COLO668 (cell line): ENCODE results near the gene MYLK4.

Source experiments
- DNase-seq: peaks from one replicate; lab custom pipeline; 2025; ENCODE audit not compliant: unreplicated experiment; lab: John Stamatoyannopoulos, UW

The MYLK4 gene

DNA sequence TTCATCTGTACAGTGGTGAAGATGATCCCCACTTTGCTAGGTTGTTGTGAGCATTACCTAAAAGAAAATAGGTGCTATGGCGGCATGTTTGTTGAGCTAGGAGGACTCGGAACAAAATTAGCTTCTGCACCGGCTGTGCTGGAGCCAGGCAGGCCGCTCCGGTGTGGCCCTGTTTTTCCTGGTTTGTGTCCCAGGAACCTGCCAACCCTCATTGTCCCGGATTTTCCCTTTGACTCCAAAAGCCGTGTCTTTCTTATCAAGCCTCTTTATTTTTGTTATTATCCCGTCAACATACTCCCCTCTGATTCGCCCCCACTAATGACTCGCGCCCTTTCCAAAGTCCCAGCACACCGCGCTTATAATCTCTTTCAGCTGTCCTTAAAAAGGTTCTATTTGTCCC is 117.0 kb downstream of the MYLK4 start:
- DNase-seq, result no peak

DNA sequence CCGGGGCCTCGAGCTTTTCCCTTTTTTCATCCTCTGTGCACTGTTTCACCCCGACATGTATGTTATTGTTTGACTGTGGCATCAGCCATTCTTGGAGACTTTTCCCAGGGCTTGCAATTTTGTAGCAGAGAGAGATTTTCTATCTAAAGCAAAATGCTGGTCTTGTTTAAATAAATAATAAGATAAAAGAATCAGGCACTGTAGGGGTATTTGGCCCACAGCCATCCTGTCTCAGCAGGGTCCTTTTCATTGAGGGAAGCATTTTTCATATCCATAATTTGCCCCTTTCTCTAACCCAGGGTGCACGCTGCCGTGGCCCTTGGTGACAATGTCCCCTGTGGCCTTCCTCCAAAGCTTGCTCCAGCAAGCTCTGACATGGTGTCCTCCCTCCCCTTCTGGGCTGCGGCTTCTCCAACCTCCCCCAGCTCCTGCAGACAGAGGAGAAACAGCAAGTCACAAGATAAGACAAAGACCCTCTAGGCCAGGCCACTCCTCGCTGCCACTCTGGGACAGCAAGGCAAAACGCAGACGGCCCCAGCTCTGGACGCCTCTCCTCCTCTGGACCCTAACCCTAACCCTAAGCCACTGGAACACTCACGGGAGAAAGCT is 117.6 kb downstream of the MYLK4 start:
- DNase-seq, result no peak

DNA sequence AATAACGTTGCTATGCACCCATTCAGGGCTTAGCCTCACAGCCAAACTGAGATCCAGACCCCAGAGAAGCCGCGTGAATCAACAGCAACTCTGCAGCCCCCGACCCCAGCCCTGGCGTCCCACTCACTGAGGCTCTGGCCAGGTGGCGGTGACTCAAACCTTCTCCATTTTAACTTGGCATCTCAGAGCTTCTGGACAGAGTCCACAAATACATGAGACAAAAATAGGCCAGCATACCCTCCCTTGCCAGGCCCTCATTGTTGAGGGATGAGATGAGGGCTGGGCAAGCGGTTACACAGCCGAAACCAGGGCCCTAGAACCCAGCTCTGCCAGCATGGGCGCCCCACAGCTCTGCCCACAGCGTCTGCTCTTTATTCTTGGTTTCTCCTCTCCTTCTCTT is 118.4 kb downstream of the MYLK4 start:
- no peak for DNase-seq

DNA sequence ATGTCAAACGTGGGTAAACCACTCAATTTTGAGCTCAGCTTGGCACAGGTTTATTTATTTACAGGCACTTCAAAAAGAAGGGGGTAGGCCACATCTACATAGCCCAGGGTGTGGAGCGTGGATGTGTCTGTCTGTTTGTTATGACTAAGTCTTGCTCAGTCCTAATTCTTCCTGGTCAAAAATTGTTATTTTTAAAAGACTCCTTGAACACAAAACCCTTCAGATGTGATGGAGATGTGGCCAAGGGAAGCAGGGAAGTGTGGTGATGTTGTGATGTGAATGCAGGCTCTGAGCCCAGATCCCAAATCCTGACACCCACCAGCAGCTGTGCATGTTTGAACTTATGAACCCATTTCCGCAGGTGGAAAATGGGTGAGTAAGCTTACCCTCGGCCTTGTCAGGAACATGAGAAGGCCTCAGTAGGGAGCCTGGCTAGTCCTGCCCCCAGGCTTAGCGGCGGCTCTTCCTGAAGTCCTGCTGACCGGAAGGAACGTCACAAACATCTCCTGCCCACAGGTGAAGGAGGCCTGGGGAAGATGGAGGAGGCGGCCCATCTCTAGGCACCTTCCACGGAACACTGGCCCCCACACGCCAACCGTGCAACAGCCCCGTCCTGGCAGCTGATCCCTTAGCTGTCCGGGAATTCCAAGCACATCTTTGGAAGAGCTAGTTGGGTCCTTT is 119.7 kb downstream of the MYLK4 start:
- DNase-seq, result no peak

DNA sequence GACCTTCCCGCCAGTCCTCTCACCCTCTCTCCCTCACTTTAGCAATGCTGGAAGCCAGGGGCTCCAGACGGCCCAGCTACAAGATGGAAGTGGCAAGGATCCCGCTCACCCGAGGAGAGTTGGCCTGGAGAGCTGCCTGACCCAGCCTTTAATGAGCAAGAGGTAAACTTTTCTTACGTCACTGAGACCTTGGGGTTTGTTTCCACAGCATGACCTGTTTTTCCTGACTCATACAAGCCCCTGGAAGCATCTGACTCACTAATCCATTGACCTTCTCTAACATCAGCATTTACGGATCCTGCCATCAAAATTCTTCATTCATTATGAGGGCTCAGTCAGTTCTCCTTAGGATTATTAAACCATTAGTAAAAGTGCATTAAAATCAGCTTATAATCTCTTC is 120.4 kb downstream of the MYLK4 start:
- no peak for DNase-seq

DNA sequence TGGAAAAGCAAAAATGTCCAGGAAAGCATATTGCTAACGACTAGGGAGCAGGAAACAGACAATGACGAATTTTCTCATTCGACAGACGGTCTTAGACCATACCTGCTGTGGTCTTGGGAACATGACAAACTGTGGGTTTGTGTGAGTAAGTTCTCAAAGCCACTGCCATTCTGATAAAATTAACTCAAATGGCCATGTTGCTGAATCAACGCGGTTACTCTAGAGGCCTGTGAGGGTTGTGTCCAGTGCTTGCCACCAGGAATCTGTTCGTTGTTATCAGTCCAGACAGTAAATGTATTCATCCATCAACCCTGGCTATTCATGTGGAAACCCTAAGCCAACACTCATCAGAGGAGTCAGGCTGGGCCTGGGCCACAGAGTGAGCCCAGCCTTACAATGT is 124.3 kb downstream of the MYLK4 start:
- no peak for DNase-seq

DNA sequence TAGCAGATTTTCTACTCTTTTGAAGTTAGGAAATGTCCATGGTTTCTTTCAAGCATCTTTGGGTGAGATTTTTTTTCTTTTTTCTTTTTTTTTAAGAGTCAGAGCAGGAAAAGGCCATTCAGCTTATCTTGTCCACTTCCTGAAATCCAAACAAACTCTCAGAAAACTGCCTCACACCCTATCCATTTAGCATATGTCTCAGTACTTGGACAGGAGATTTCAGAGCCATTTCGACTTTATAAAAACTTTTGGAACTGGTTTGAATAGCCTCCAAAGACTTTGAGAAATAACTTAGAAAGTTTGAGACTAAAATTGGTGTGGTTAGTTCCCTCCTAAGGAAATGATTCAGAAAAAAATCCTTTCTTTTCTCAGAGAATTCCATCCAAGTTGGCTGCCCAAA is 125.1 kb downstream of the MYLK4 start:
- DNase-seq, result no peak

DNA sequence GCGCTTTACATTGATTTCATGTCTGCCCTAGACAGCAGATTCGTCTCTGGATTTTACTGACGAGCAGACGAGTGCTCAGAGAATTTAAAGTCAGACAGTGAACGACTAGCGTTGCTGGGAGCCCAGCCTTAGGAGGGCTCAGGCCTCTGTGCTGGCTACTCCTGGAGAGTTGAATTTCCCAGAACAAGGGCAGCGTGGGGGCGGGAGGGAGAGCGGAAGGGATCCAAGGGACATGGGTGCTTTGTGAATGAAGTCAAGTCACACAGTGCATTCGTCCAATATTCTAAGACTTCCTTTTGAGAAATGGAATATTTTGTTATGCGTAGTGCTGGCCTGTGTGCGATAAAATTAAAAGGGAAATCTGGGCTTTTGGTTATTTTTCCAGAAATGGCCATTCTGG is 126.5 kb downstream of the MYLK4 start:
- no peak for DNase-seq

DNA sequence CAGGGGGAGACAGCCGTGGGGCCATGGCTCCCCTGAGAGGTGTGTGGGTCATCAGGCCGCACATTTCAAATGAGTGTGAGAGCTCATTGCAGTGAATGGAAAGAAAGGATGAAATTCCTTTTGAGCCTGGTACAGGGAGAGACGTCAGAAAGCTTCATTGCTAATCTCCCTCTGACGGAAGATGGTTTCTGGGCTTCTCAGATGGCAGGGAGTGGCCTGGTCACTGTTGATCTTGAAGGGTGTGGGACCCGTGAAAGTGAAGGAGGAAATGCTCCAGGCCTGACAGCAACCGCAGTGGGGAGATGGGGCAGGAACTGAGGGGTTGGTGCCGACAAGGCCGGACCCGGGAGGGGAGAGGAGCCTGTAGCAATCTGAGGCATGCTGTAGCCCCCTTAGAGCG is 127.4 kb downstream of the MYLK4 start:
- DNase-seq, result no peak

DNA sequence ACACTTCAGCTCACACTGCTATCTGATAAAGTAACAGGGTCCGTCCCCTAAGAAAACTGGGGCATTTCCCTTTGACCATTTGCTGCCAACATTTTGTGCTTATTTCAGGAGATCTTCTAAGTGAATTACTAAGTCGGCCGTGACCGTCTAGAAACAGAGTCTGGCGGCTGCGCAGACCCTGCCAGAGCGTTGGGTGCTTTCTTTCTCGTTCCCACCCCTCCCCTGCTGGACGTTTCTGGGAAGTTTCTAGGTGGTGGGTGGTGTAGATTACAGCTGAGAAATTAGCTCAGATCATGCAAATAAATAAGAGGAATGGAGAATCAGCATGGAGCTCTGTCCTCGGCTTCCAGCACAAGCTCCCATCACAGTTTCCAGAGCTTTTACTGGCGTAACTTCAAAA is 128.1 kb downstream of the MYLK4 start:
- DNase-seq, result no peak

DNA sequence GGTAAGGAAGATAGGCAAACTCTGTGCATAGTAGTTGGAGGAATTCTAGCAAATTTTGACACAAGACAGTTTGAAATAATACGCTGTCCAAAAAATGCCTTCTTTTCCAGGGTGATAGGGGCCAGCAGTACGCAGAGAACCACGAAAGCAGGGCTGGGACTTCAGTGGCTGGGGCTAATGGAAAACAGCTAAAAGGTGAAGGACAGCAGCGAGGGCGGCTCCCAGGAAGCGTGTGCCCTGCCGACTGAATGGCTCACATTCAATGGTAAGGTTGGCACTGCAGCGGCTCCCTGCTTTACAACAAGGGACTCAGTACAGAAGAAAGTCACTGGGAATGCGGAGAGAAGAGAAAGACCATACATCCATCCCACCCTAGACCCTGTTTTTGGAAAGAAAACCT is 131.1 kb downstream of the MYLK4 start:
- no peak for DNase-seq

DNA sequence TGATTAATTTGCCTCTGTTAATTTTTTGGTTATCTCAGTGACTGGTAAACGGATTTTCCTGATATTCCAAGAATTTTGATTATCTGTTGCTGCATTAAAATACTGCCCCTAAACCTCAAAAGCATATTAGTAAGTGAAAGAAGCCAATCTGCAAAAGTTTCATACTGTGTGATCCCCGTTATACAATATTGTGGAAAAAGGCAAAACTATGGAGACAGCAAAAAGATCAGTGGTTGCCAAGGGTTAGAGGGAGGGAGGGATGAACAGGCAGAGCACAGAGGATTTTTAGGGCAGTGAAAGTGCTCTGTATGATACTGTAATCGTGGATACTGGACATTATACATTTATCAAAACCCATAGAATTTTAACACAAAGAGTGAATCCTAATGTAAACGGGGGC is 133.0 kb downstream of the MYLK4 start:
- no peak for DNase-seq

DNA sequence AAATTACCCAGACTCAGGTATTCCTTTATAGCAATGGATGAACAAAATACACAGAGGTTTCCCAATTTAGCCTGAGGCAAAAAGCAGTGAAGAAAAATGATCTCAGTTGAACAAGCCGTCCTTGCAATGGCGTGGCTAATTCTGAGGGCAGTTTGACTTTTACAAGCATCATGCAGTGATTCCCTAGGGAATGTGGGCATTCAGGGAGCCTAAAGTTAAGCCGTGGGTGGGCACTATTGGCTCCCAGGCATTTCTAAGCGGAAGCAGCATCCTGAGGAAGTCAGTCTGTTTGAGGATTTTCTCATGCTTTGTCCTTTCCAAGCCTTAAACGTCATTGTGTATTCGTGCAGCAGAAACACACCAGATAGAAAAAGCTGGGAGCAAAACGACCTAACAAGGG is 133.9 kb downstream of the MYLK4 start:
- no peak for DNase-seq

DNA sequence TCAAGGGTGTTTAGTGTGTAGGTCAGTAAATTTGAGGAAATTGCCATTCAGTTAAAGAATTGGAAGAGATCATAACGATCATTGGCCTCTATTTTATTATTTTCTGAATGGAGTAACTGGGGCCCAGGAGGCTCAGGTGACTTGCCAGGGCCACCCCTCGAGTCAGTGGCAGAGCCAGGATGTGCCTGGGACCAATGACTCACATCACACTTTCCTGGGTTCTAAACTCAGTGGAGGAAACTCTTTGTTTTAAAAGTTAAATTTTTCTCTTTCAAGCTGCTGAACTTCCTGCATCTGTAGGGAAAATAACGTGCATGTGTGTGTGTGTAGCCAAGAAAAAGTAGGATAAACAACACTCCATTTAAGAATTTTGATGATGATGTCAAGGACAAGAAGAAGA is 135.5 kb downstream of the MYLK4 start:
- DNase-seq, result no peak

DNA sequence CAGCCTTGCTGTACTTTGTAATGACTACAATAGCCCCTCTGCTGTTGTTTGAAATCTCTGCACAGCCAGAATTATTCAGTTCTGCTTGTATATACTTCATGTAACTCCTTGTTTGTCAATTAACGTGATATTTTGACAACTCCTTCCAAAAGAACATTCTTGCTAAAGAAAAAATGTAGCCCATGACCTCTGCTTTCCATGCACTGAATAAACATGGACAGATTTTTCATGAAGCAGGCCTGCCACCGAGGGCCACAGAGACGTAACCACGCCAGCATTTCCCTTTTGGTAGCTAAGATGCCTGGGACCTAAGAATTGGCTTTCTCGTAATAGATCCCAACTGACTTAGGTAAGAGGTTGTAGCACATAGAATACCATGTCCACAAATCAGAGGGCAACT is 135.9 kb downstream of the MYLK4 start:
- no peak for DNase-seq

DNA sequence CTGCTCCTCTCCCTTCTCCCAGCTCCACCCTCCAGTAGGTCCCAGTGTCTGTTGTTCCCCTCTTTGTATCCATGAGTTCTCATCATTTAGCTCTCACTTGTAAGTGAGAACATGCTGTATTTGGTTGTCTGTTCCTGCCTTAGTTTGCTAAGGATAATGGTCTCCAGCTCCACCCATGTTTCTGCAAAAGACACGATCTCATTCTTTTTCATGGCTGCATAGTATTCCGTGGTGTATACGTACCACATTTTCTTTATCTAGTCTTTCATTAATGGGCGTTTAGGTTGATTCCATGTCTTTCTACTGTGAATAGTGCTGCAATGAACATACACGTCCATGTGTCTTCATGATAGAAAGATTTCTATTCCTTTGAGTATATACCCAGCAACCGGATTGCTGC is 136.6 kb downstream of the MYLK4 start:
- no peak for DNase-seq
